ENCODE data around the gene TGFB2. TPM values are rescaled to one million over a fixed set of nuclear protein-coding genes. Genes with fewer than 3 reads are reported as not detected.

Gene TGFB2
- polyA plus RNA-seq, 2 of the 4 experiments (the other 2 are of a cell fraction), result 29.7 to 65.8 TPM

DNA sequence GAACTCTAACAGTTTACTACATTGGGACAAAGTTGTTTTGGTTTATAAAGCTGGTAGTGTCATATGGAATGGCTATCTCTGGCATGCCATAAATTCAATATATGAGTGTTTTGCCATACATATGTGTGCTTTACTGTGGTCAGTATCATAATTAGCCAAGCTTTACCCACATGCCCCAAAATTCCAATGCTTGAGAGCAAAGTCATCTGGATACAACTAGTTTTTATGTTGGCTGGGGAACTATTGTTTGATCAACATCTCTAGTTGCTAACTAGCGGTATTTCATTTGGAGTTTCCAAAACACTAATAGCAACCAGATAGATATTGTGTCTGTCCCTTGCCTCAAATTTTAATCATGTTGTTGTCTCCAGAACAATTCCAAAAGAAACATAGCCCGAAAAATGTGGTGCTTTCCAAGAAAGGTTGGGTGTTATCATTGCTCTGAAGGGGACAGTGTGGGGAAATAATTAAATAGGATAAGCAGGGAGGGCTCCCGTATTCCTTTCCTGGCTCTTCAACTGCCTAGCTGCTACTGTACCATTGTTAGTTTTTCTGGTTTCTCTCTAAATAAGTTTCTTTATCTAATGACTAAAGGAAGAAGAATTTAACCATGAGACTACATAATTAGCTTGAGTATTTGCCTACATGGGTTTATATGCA is 136.1 kb downstream of the TGFB2 start:
- Histone ChIP-seq H3K9me3 (peaks cover 18% of the 10 kb centered on the region; the same call in 2 of the 3 replicates), H3K4me3 (no peak overlapping the region), H3K4me2 (peak overlapping the region; percentile 65), H3K27ac (peak overlapping the region; percentile 86 to 91), H3K4me1 (peaks cover 57% of the 10 kb centered on the region)
- ChIA-PET CTCF (interaction anchor here (1.0 to 1.6 kb wide), 3 partner anchors 93 to 225 kb away, joined by 3 to 6 read pairs (median 3); no protein-coding TSS in a partner anchor), POLR2A (interaction anchor here (1.0 to 3.4 kb wide), 9 partner anchors 8 to 225 kb away, joined by 3 to 38 read pairs (median 7); partner anchors contain the start of gene TGFB2)
- 0 out of 2 replicates have a peak, but pooled peaks have one; percentile 27 for TF ChIP-seq ZNF302 (CRISPR knock-in tag; IDR thresholded peaks at IDR 0.05)
- no peak for TF ChIP-seq SMC3 (IDR thresholded peaks at IDR 0.05)
- peak; percentile 16 to 43; a peak in 5 of 6 replicates for ATAC-seq
- WGBS (ENCODE audit: missing lambda C conversion rate), result 15% methylated on average over 3 of the region's 3 CpGs
- peak in 1 of 2 experiments; percentile 73 for DNase-seq (ENCODE audit: low read depth in 1 of 2, low spot score in 1 of 2)
- FAIRE-seq, result no peak

DNA sequence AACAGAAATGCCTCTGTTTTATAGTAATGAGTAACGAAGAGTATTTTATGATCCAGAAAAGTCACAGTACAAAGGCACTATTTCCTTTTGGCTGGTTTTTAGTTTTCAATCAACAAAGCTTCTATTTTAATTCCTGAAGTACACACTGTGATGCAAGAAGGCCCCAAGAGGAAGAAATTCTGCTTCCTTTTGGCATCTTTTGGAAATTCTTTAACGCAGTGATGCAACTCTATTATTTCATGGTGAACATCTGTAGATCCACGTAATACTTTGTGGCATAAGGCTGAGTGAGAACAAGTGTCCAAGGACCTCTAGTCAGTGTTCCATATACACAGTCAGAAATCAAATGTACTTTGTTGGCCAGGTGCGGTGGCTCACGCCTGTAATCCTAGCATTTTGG is 137.5 kb downstream of the TGFB2 start:
- peaks cover 52% of the 10 kb centered on the region for H3K4me1 ChIP-seq
- ChIA-PET CTCF (no interaction called here), POLR2A (no interaction called here)
- FAIRE-seq, result no peak
- H3K4me3 ChIP-seq, result no peak overlapping the region
- peaks cover 22% of the 10 kb centered on the region; the same call in 2 of the 3 replicates for H3K9me3 ChIP-seq
- H3K27ac ChIP-seq, result peak overlapping the region; percentile 86 to 91
- TF ChIP-seq, protein P1, sequence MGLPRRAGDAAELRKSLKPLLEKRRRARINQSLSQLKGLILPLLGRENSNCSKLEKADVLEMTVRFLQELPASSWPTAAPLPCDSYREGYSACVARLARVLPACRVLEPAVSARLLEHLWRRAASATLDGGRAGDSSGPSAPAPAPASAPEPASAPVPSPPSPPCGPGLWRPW (IDR thresholded peaks at IDR 0.05), result peak; percentile 72
- TF ChIP-seq SREBF2 (IDR thresholded peaks at IDR 0.05) (no peak), CEBPB (IDR thresholded peaks at IDR 0.05) (peak; percentile 47 to 67; a peak in 3 of 4 replicates)
- no peak for DNase-seq (ENCODE audit: low read depth in 1 of 2, low spot score in 1 of 2)
- ATAC-seq, result no peak
- no peak overlapping the region for H3K4me2 ChIP-seq
- WGBS (ENCODE audit: missing lambda C conversion rate), result 89% methylated on average over 5 of the region's 5 CpGs

DNA sequence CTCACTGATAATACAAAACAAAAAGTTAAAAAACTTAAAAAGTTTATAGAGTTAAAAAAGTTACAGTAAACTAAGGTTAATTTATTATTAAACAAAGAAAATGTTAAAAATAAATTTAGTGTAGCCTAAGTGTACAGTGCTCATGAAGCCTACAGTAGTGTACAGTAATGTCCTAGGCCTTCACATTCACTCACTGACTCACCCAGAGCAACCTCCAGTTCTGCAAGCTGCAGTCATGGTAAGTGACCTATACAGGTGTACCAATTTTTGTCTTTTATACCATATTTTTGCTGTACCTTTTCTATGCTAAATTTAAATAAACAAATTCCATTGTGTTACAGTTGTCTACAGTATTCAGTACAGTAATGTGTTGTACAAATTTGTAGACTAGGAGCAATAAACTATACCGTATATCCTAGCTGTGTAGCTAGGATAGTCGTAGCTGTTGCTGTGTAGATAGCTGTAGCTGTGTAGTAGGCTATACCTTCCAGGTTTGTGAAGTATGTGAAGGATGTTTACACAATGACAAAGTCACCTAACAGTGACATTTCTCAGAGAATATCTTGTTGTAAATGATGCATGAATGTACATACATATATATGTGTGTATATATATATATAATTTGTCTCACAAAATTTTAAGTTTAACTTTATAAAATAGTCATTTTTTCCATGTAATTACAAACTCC is 140.2 kb downstream of the TGFB2 start:
- ChIA-PET CTCF (interaction anchor here (0.6 to 1.5 kb wide), 4 partner anchors 23 to 1081 kb away, joined by 3 to 5 read pairs (median 4); no protein-coding TSS in a partner anchor), POLR2A (no interaction called here)
- Histone ChIP-seq H3K4me3 (no peak overlapping the region), H3K4me1 (peaks cover 56% of the 10 kb centered on the region), H3K9me3 (peaks cover 15% of the 10 kb centered on the region; the same call in 1 of the 3 replicates), H3K4me2 (no peak overlapping the region), H3K27ac (peak overlapping the region; percentile 33 to 89; a peak in 5 of 6 replicates)
- peak in 1 of 2 experiments; percentile 28 for DNase-seq (ENCODE audit: low read depth in 1 of 2, low spot score in 1 of 2)
- no peak for TF ChIP-seq ZC3H11A (IDR thresholded peaks at IDR 0.05)
- no peak for TF ChIP-seq FOXS1 (CRISPR knock-in tag; IDR thresholded peaks at IDR 0.05)
- TF ChIP-seq FOSL2 (IDR thresholded peaks at IDR 0.05), result no peak
- TF ChIP-seq FOSL2 (CRISPR knock-in tag; IDR thresholded peaks at IDR 0.05), result no peak
- no peak for TF ChIP-seq TP53 (CRISPR knock-in tag; IDR thresholded peaks at IDR 0.05)
- no peak for TF ChIP-seq CEBPB (IDR thresholded peaks at IDR 0.05)
- TF ChIP-seq PHF8 (IDR thresholded peaks at IDR 0.05; ENCODE audit: borderline replicate concordance, low read depth), result no peak
- TF ChIP-seq EHMT2 (IDR thresholded peaks at IDR 0.05; ENCODE audit: low read depth), result no peak
- TF ChIP-seq POLR2A (IDR thresholded peaks at IDR 0.05; ENCODE audit: low read length), result no peak
- TF ChIP-seq RNF2 (IDR thresholded peaks at IDR 0.05; ENCODE audit: borderline replicate concordance, low read depth), result no peak
- no peak for TF ChIP-seq KDM1A (IDR thresholded peaks at IDR 0.05; ENCODE audit: low read depth)
- TF ChIP-seq, protein P2, sequence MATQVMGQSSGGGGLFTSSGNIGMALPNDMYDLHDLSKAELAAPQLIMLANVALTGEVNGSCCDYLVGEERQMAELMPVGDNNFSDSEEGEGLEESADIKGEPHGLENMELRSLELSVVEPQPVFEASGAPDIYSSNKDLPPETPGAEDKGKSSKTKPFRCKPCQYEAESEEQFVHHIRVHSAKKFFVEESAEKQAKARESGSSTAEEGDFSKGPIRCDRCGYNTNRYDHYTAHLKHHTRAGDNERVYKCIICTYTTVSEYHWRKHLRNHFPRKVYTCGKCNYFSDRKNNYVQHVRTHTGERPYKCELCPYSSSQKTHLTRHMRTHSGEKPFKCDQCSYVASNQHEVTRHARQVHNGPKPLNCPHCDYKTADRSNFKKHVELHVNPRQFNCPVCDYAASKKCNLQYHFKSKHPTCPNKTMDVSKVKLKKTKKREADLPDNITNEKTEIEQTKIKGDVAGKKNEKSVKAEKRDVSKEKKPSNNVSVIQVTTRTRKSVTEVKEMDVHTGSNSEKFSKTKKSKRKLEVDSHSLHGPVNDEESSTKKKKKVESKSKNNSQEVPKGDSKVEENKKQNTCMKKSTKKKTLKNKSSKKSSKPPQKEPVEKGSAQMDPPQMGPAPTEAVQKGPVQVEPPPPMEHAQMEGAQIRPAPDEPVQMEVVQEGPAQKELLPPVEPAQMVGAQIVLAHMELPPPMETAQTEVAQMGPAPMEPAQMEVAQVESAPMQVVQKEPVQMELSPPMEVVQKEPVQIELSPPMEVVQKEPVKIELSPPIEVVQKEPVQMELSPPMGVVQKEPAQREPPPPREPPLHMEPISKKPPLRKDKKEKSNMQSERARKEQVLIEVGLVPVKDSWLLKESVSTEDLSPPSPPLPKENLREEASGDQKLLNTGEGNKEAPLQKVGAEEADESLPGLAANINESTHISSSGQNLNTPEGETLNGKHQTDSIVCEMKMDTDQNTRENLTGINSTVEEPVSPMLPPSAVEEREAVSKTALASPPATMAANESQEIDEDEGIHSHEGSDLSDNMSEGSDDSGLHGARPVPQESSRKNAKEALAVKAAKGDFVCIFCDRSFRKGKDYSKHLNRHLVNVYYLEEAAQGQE (IDR thresholded peaks at IDR 0.05), result no peak
- ATAC-seq, result no peak
- WGBS (ENCODE audit: missing lambda C conversion rate), result 74% methylated on average over 2 of the region's 2 CpGs
- peak; percentile 68 for FAIRE-seq
